HS-5 (cell line): ENCODE measurements around the gene STK25.

Experiments used
- DNase-seq: peaks from one replicate; pipeline ENCODE4 v3.0.0-alpha.2; 2012; ENCODE audit warnings: low read depth

STK25 gene

GRCh38 chr2:241508240-241509154 is at the start of gene STK25:
Gene STK25, minus strand, starts transcription at chr2:241508584. Its CDS starts 549 bp downstream, at chr2:241508035.
- peak; percentile 88 for DNase-seq

- DNase-seq: no peak
Measured at GRCh38 chr2:241556746-241557145, 48.4 kb upstream of the STK25 start.

- DNase-seq: no peak
Measured at GRCh38 chr2:241555711-241556110, 47.3 kb upstream of the STK25 start.

GRCh38 chr2:241554610-241555322 is 46.4 kb upstream of the STK25 start:
- DNase-seq: no peak

- DNase-seq: no peak
Measured at GRCh38 chr2:241553981-241554380, 45.6 kb upstream of the STK25 start.

GRCh38 chr2:241553512-241553830 is 45.1 kb upstream of the STK25 start:
- DNase-seq: no peak

- no peak for DNase-seq
Measured at GRCh38 chr2:241551998-241552737, 43.8 kb upstream of the STK25 start.

GRCh38 chr2:241551599-241551997 is 43.2 kb upstream of the STK25 start:
- DNase-seq: no peak

GRCh38 chr2:241550616-241551580 is 42.5 kb upstream of the STK25 start:
- DNase-seq: no peak

GRCh38 chr2:241548451-241548835 is 40.1 kb upstream of the STK25 start:
- no peak for DNase-seq

- DNase-seq: no peak
Measured at GRCh38 chr2:241547781-241548450, 39.5 kb upstream of the STK25 start.

GRCh38 chr2:241546771-241547498 is 38.6 kb upstream of the STK25 start:
- peak; percentile 95 for DNase-seq

GRCh38 chr2:241545523-241546473 is 37.4 kb upstream of the STK25 start:
- no peak for DNase-seq

- DNase-seq: no peak
Measured at GRCh38 chr2:241545106-241545505, 36.7 kb upstream of the STK25 start.

- no peak for DNase-seq
Measured at GRCh38 chr2:241542278-241542605, 33.9 kb upstream of the STK25 start.

- no peak for DNase-seq
Measured at GRCh38 chr2:241541564-241542277, 33.3 kb upstream of the STK25 start.

GRCh38 chr2:241540771-241541561 is 32.6 kb upstream of the STK25 start:
- no peak for DNase-seq

- no peak for DNase-seq
Measured at GRCh38 chr2:241540401-241540770, 32.0 kb upstream of the STK25 start.
